ENCODE measurements around the gene DLEC1.
"Not testable (repeated sequence)": the region's sequence is repeated elsewhere in the genome, so short reads cannot be mapped to it uniquely, and the experiment has no call there.

DLEC1 gene

DNA sequence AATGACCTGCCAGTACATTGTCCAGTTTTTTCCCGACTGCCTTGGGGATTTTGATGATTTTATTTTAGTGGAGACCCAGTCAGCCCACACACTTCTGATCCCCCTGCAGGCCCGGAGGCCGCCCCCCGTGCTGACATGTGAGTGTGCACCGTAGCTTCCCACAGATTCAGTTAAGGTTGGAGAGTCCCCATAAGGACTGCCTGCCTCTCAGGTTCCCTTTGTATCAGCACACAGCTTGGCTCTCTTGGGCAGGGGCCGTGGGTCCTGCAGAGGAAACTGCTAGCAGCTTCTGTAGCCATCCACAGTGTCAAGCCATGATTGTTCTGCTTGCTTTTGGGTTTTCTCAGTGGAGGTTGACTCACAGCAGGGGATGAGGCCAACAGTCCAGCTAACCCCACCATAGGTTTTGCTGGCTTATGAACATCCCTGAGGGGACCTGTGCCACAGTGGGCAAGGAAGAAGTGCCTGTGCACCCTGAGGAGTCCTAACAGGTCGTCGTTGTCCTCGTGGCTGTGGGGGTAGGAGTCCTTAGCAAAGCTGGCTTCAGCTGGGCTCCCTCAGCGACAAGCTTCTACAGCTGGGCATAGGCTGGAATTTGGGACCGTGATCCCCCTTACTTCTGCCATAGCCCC is 46.4 kb downstream of the DLEC1 start:
- Histone ChIP-seq H3K9ac (no peak overlapping the region), H2AFZ (ENCODE audit: low read depth) (no peak overlapping the region), H3K4me3 (IDR thresholded peaks at IDR 0.05; ENCODE audit: insufficient read depth, low read depth, low read length) (no peak overlapping the region), H3K27ac (no peak overlapping the region), H3K4me1 (ENCODE audit: low read depth, poor library complexity, severe bottlenecking) (peaks cover 9% of the 10 kb centered on the region), H3K27me3 (ENCODE audit: insufficient read depth, low read depth) (no peaks in the 10 kb centered on the region), H3K4me2 (no peak overlapping the region), H3K36me3 (ENCODE audit: insufficient read depth) (no peaks in the 10 kb centered on the region), H4K20me1 (ENCODE audit: insufficient read depth) (no peaks in the 10 kb centered on the region), H3K79me2 (ENCODE audit: insufficient read depth, low read depth) (no peaks in the 10 kb centered on the region)
- TF ChIP-seq, protein P1, sequence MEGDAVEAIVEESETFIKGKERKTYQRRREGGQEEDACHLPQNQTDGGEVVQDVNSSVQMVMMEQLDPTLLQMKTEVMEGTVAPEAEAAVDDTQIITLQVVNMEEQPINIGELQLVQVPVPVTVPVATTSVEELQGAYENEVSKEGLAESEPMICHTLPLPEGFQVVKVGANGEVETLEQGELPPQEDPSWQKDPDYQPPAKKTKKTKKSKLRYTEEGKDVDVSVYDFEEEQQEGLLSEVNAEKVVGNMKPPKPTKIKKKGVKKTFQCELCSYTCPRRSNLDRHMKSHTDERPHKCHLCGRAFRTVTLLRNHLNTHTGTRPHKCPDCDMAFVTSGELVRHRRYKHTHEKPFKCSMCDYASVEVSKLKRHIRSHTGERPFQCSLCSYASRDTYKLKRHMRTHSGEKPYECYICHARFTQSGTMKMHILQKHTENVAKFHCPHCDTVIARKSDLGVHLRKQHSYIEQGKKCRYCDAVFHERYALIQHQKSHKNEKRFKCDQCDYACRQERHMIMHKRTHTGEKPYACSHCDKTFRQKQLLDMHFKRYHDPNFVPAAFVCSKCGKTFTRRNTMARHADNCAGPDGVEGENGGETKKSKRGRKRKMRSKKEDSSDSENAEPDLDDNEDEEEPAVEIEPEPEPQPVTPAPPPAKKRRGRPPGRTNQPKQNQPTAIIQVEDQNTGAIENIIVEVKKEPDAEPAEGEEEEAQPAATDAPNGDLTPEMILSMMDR (conservative IDR thresholded peaks at IDR 0.05; ENCODE audit: low read depth, low read length): no peak

DNA sequence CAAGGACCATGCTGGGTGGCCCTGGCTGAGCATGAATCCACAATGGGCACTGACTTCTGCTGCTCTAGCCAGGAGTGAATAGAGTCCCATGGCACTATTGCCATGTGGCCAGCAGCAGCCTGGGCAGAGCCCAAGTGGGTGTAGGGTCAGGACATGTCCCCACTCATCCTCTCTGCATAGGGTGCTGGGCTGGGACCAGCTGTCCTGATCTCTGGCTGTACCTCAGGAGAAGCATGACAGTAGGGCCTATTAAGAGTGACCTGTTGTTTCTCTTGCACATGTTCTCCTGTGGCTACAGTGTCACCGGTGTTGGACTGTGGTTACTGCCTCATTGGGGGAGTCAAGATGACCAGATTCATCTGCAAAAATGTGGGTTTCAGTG is 46.9 kb downstream of the DLEC1 start:
- no peaks in the 10 kb centered on the region for H3K27me3 ChIP-seq (ENCODE audit: insufficient read depth, low read depth)
- H3K27ac ChIP-seq: no peak overlapping the region
- no peaks in the 10 kb centered on the region for H4K20me1 ChIP-seq (ENCODE audit: insufficient read depth)
- H3K36me3 ChIP-seq (ENCODE audit: insufficient read depth): no peaks in the 10 kb centered on the region
- H3K4me3 ChIP-seq (IDR thresholded peaks at IDR 0.05; ENCODE audit: insufficient read depth, low read depth, low read length): no peak overlapping the region
- no peak overlapping the region for H3K4me2 ChIP-seq
- H3K9ac ChIP-seq: no peak overlapping the region
- H3K4me1 ChIP-seq (ENCODE audit: low read depth, poor library complexity, severe bottlenecking): peaks cover 9% of the 10 kb centered on the region
- TF ChIP-seq, protein P1 (conservative IDR thresholded peaks at IDR 0.05; ENCODE audit: low read depth, low read length): no peak
- no peaks in the 10 kb centered on the region for H3K79me2 ChIP-seq (ENCODE audit: insufficient read depth, low read depth)
- H2AFZ ChIP-seq (ENCODE audit: low read depth): no peak overlapping the region

DNA sequence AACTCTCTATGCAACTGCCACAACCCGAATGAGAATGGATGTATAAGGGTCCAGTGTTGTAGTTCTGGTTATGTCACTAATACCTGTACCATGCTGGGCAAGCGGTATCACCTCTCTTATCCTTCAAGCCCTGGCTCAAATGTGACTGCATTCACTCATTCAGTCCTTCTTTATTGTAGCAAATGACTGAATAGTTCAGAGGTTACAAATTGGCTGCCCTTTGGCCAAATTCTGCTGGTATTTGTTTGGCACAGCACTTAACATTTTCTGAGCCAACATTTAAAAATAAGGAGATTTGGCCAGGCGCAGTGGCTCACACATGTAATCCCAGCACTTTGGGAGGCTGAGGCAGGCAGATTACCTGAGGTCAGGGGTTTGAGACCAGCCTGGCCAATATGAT is 47.5 kb downstream of the DLEC1 start:
- no peak overlapping the region for H3K4me3 ChIP-seq (IDR thresholded peaks at IDR 0.05; ENCODE audit: insufficient read depth, low read depth, low read length)
- peaks cover 9% of the 10 kb centered on the region for H3K4me1 ChIP-seq (ENCODE audit: low read depth, poor library complexity, severe bottlenecking)
- H3K27me3 ChIP-seq (ENCODE audit: insufficient read depth, low read depth): no peaks in the 10 kb centered on the region
- H3K79me2 ChIP-seq (ENCODE audit: insufficient read depth, low read depth): no peaks in the 10 kb centered on the region
- no peak overlapping the region for H2AFZ ChIP-seq (ENCODE audit: low read depth)
- no peak overlapping the region for H3K9ac ChIP-seq
- H4K20me1 ChIP-seq (ENCODE audit: insufficient read depth): no peaks in the 10 kb centered on the region
- no peak overlapping the region for H3K4me2 ChIP-seq
- H3K36me3 ChIP-seq (ENCODE audit: insufficient read depth): no peaks in the 10 kb centered on the region
- TF ChIP-seq, protein P1 (conservative IDR thresholded peaks at IDR 0.05; ENCODE audit: low read depth, low read length): no peak
- H3K27ac ChIP-seq: no peak overlapping the region

DNA sequence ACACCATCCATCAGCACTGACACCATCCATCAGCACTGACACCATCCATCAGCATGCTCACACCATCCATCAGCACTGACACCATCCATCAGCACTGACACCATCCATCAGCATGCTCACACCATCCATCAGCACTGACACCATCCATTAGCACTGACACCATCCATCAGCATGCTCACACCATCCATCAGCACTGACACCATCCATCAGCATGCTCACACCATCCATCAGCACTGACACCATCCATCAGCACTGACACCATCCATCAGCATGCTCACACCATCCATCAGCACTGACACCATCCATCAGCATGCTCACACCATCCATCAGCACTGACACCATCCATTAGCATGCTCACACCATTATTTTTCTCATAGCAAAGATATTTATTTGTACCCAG is 48.3 kb downstream of the DLEC1 start:
- not testable (repeated sequence) for H2AFZ ChIP-seq (ENCODE audit: low read depth); H3K36me3 ChIP-seq (ENCODE audit: insufficient read depth); H3K27me3 ChIP-seq (ENCODE audit: insufficient read depth, low read depth); H3K4me3 ChIP-seq (IDR thresholded peaks at IDR 0.05; ENCODE audit: insufficient read depth, low read depth, low read length); H3K4me1 ChIP-seq (ENCODE audit: low read depth, poor library complexity, severe bottlenecking); H3K4me2 ChIP-seq; H3K27ac ChIP-seq; H3K79me2 ChIP-seq (ENCODE audit: insufficient read depth, low read depth); H3K9ac ChIP-seq; H4K20me1 ChIP-seq (ENCODE audit: insufficient read depth)

DNA sequence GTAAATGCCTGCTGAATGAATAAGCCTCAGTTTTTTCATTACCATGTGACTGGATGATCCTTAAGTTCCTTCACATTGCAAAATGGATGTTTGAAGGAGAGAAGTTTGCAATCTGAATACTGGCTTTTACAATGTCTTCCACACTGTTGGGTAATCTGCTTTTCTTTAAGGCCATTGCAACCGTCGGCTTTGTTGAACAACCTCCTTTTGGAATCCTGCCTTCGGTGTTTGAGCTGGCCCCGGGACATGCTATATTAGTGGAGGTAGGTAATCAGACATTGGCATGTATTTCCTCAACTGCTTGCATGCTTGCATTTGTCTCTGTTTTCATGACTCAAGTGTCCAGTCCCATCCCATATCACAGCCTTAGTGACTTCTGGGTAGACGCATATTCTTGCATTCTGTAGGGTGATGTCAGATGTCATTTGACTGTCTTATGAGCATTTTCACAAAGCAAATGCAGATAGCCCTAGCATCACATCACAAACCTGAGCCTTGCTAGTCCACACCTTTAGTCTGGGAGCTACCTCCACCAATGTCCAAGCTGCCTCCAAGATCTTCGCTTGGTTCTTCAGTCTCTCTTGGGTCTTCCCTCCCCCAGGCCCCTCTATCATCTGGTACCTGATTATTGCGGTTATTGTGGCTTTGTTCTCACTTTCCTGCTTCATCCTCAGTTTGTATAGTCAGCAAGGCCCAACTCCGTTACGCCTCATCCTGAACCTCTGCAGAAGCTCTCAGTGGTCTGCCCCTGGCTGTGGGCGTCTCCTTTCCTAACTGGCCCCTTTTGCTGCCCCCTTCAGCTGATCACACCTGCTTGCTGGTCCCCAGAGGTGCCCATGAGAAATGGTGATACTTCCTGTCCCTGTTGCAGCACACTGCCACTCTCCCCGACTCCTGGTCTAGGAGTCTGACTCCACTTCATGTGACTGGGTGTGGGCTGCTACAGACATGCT is 49.4 kb downstream of the DLEC1 start:
- peaks cover 9% of the 10 kb centered on the region for H3K4me1 ChIP-seq (ENCODE audit: low read depth, poor library complexity, severe bottlenecking)
- H3K4me3 ChIP-seq (IDR thresholded peaks at IDR 0.05; ENCODE audit: insufficient read depth, low read depth, low read length): no peak overlapping the region
- TF ChIP-seq, protein P1 (conservative IDR thresholded peaks at IDR 0.05; ENCODE audit: low read depth, low read length): no peak

More for the DNA sequence above, 49.4 kb downstream of the DLEC1 start:
- H3K27me3 ChIP-seq (ENCODE audit: insufficient read depth, low read depth): no peaks in the 10 kb centered on the region
- H3K9ac ChIP-seq: no peak overlapping the region
- no peak overlapping the region for H3K4me2 ChIP-seq
- H3K79me2 ChIP-seq (ENCODE audit: insufficient read depth, low read depth): no peaks in the 10 kb centered on the region
- H3K27ac ChIP-seq: no peak overlapping the region
- H3K36me3 ChIP-seq (ENCODE audit: insufficient read depth): no peaks in the 10 kb centered on the region
- H2AFZ ChIP-seq (ENCODE audit: low read depth): no peak overlapping the region
- H4K20me1 ChIP-seq (ENCODE audit: insufficient read depth): no peaks in the 10 kb centered on the region

Data from KMS-11 (cell line).